H1 (cell line): ENCODE measurements around the gene PDE9A. TPM values are rescaled to one million over a fixed set of nuclear protein-coding genes. Genes with fewer than 3 reads are reported as not detected.

ENCODE experiments used
- CTCF ChIA-PET: fragments of 300-600 bp; sonication (Branson Sonifier 250); formaldehyde crosslinking; loops from one replicate; lab custom pipeline; 2021; ENCODE audit not compliant: partially characterized antibody; lab: Charles Lee
- POLR2A ChIA-PET: fragments of 300-600 bp; sonication (Branson Sonifier 250); formaldehyde crosslinking; loops from one replicate; lab custom pipeline; 2021; ENCODE audit warnings: inconsistent platforms; ENCODE audit not compliant: partially characterized antibody; lab: Charles Lee
- DNase-seq, 2 experiments: peaks; one replicate each; pipeline versions ENCODE4 v3.0.0 to v3.0.0-alpha.2; 2010 to 2022; ENCODE audit warnings: low spot score in 2 of 2, low read depth in 1 of 2, mixed read lengths in 1 of 2
- FAIRE-seq: peaks from 2 replicates; lab custom pipeline; 2011; peaks lifted over from hg19 to GRCh38; lab: Jason Lieb, UNC
- H2AFZ ChIP-seq: 2 replicates; pipeline ENCODE4 v1.8.1; 2012; ENCODE audit warnings: low read length, inconsistent platforms
- H2AK5ac ChIP-seq: 2 replicates; pipeline ENCODE4 v1.6.1; 2013; ENCODE audit warnings: low read depth, low read length
- H2BK120ac ChIP-seq: replicated peaks from 2 replicates; pipeline ENCODE3; 2013; ENCODE audit warnings: low read depth, low read length, inconsistent platforms
- H2BK12ac ChIP-seq: 2 replicates; pipeline ENCODE4 v1.6.1; 2013; ENCODE audit warnings: low read depth, low read length
- H2BK15ac ChIP-seq: 2 replicates; pipeline ENCODE4 v1.6.1; 2013; ENCODE audit warnings: low read length
- H2BK20ac ChIP-seq: 2 replicates; pipeline ENCODE4 v1.6.1; 2013; ENCODE audit warnings: low read length
- H2BK5ac ChIP-seq: 2 replicates; pipeline ENCODE4 v1.6.1; 2013; ENCODE audit warnings: low read depth, low read length
- H3K14ac ChIP-seq: 2 replicates; pipeline ENCODE4 v1.6.1; 2013; ENCODE audit warnings: inconsistent platforms; ENCODE audit not compliant: insufficient read length
- H3K18ac ChIP-seq: 2 replicates; pipeline ENCODE4 v1.6.1; 2013; ENCODE audit warnings: low read length; ENCODE audit errors: extremely low read depth
- H3K23ac ChIP-seq: 2 replicates; pipeline ENCODE4 v1.6.1; 2013; ENCODE audit warnings: inconsistent platforms; ENCODE audit not compliant: insufficient read length
- H3K23me2 ChIP-seq: 2 replicates; pipeline ENCODE4 v1.6.1; 2013; ENCODE audit warnings: low read depth, low read length
- H3K27ac ChIP-seq: 2 replicates; pipeline ENCODE4 v1.6.1; 2011; ENCODE audit warnings: low read depth, low read length, inconsistent platforms
- H3K27me3 ChIP-seq, 4 experiments: replicated peaks in 1 of 4; 1 replicate in 1 of 4; 2 replicates in 3 of 4; pipeline versions ENCODE4 v1.6.1 to v1.8.1; 2011 to 2013; ENCODE audit warnings: low read length in 3 of 4, mild to moderate bottlenecking in 3 of 4, inconsistent platforms in 2 of 4, mixed read lengths in 2 of 4, moderate library complexity in 1 of 4; ENCODE audit not compliant: control insufficient read depth in 3 of 4, insufficient read depth in 3 of 4; ENCODE audit errors: extremely low read depth in 1 of 4
- H3K36me3 ChIP-seq, 4 experiments: 2 replicates each; pipeline versions ENCODE4 v1.6.1 to v1.8.1; 2011 to 2013; ENCODE audit warnings: mild to moderate bottlenecking in 4 of 4, low read length in 3 of 4, moderate library complexity in 2 of 4, control low read depth in 1 of 4, inconsistent platforms in 1 of 4; ENCODE audit not compliant: insufficient read depth in 4 of 4, control insufficient read depth in 2 of 4
- H3K4ac ChIP-seq: replicated peaks from 2 replicates; pipeline ENCODE3; 2013; ENCODE audit warnings: low read length, low read depth, mixed read lengths, inconsistent platforms; ENCODE audit not compliant: insufficient read length
- H3K4me1 ChIP-seq, 4 experiments: replicated peaks in 1 of 4; 1 replicate in 1 of 4; 2 replicates in 3 of 4; pipeline versions ENCODE4 v1.6.1 to v1.8.1; 2011 to 2013; ENCODE audit warnings: low read length in 3 of 4, inconsistent platforms in 2 of 4, mixed read lengths in 1 of 4; ENCODE audit not compliant: insufficient read depth in 4 of 4, control insufficient read depth in 3 of 4
- H3K4me2 ChIP-seq, 2 experiments: 2 replicates each; pipeline versions ENCODE4 v1.6.1 to v1.8.1; 2011 to 2013; ENCODE audit warnings: low read depth in 2 of 2, low read length in 2 of 2, control low read depth in 1 of 2, inconsistent platforms in 1 of 2, mild to moderate bottlenecking in 1 of 2; ENCODE audit not compliant: insufficient read depth in 1 of 2
- H3K4me3 ChIP-seq, 4 experiments: fragments of 200-600, 300-600 bp in 1 of 4; sonication (generic), shearing (Covaris generic), sonication (Bioruptor Twin) in 1 of 4; 2 replicates each; pipeline versions ENCODE4 v1.5.1 to v1.8.1; 2011 to 2016; ENCODE audit warnings: low read length in 4 of 4, low read depth in 3 of 4, control low read depth in 2 of 4, inconsistent platforms in 2 of 4, mild to moderate bottlenecking in 2 of 4, mixed read lengths in 1 of 4, moderate library complexity in 1 of 4; ENCODE audit not compliant: insufficient read depth in 2 of 4; ENCODE audit errors: extremely low read depth in 1 of 4
- H3K56ac ChIP-seq: replicated peaks from 2 replicates; pipeline ENCODE3; 2013; ENCODE audit warnings: low read depth, mild to moderate bottlenecking, mixed read lengths, low read length, inconsistent platforms; ENCODE audit not compliant: insufficient read length
- H3K79me1 ChIP-seq: 2 replicates; pipeline ENCODE4 v1.6.1; 2013; ENCODE audit warnings: low read depth, low read length, control low read depth
- H3K79me2 ChIP-seq, 2 experiments: 2 replicates each; pipeline versions ENCODE4 v1.6.1 to v1.8.1; 2012 to 2013; ENCODE audit warnings: low read length in 2 of 2, mild to moderate bottlenecking in 2 of 2, inconsistent platforms in 1 of 2; ENCODE audit not compliant: insufficient read depth in 2 of 2, control insufficient read depth in 1 of 2
- H3K9ac ChIP-seq, 4 experiments: replicated peaks in 1 of 4; 1 replicate in 1 of 4; 2 replicates in 3 of 4; pipeline versions ENCODE4 v1.6.1 to v1.8.1; 2011 to 2013; ENCODE audit warnings: low read depth in 3 of 4, low read length in 3 of 4, control low read depth in 2 of 4, mild to moderate bottlenecking in 2 of 4, moderate library complexity in 2 of 4, inconsistent platforms in 1 of 4; ENCODE audit errors: extremely low read depth in 1 of 4
- H3K9me3 ChIP-seq, 2 experiments: 2 replicates each; pipeline versions ENCODE4 v1.6.1 to v1.8.1; 2012 to 2013; ENCODE audit warnings: mild to moderate bottlenecking in 2 of 2, moderate library complexity in 2 of 2, control low read depth in 1 of 2, inconsistent platforms in 1 of 2, low read depth in 1 of 2, low read length in 1 of 2, mixed read lengths in 1 of 2; ENCODE audit not compliant: insufficient read depth in 2 of 2
- H4K20me1 ChIP-seq, 2 experiments: replicated peaks in 1 of 2; 2 replicates each; pipeline versions ENCODE3 to v1.8.1; 2011 to 2013; ENCODE audit warnings: inconsistent platforms in 2 of 2, low read length in 2 of 2, mild to moderate bottlenecking in 1 of 2; ENCODE audit not compliant: insufficient read depth in 2 of 2, control insufficient read depth in 1 of 2
- H4K5ac ChIP-seq: 2 replicates; pipeline ENCODE4 v1.6.1; 2013; ENCODE audit warnings: low read length, low read depth, mixed read lengths, inconsistent platforms; ENCODE audit not compliant: insufficient read length
- H4K8ac ChIP-seq: 2 replicates; pipeline ENCODE4 v1.8.0; 2013; ENCODE audit warnings: mild to moderate bottlenecking, moderate library complexity, low read length, inconsistent platforms; ENCODE audit not compliant: insufficient read depth; ENCODE audit errors: extremely low read depth
- H4K91ac ChIP-seq: replicated peaks from 2 replicates; pipeline ENCODE3; 2013; ENCODE audit warnings: low read length, mixed read lengths, inconsistent platforms; ENCODE audit not compliant: insufficient read length
- CHD2 ChIP-seq: IDR thresholded peaks from 2 replicates; pipeline ENCODE4 v1.6.1; 2012; ENCODE audit warnings: low read length, improper control_type of control experiment
- GABPA ChIP-seq: IDR thresholded peaks from 2 replicates; pipeline ENCODE4 v1.6.1; 2011; ENCODE audit warnings: mild to moderate bottlenecking, low read length, moderate library complexity, borderline replicate concordance; ENCODE audit not compliant: insufficient read depth
- POU5F1 ChIP-seq: IDR thresholded peaks from 2 replicates; pipeline ENCODE4 v1.6.1; 2011; ENCODE audit warnings: low read depth, mild to moderate bottlenecking, low read length, moderate library complexity
- RAD21 ChIP-seq, 2 experiments: IDR thresholded peaks in 1 of 2; conservative IDR thresholded peaks in 1 of 2; 2 replicates each; pipeline ENCODE4 v1.6.1; 2011; ENCODE audit warnings: low read depth in 2 of 2, low read length in 2 of 2, improper control_type of control experiment in 1 of 2, inconsistent platforms in 1 of 2, mild to moderate bottlenecking in 1 of 2, moderate library complexity in 1 of 2
- USF2 ChIP-seq: IDR thresholded peaks from 2 replicates; pipeline ENCODE4 v1.6.1; 2011; ENCODE audit warnings: low read length, improper control_type of control experiment
- WGBS, 2 experiments: shearing (Covaris generic) in 1 of 2; methylation state at CpG; one replicate each; pipeline versions ENCODE4 v1.1.6 to v1.1.7; 2013 to 2015; ENCODE audit warnings: low lambda C conversion rate in 2 of 2, mixed read lengths in 2 of 2, inconsistent platforms in 1 of 2, low coverage in 1 of 2, missing lambda C conversion rate in 1 of 2; ENCODE audit not compliant: insufficient replicate concordance in 2 of 2, insufficient coverage in 1 of 2, insufficient read length in 1 of 2; ENCODE audit errors: extremely low coverage in 1 of 2, missing lambda C conversion rate in 1 of 2; 5-methylcytosine and 5-hydroxymethylcytosine counted together
- polyA plus RNA-seq, 7 experiments: library from polyadenylated mRNA; depleted of rRNA in 3 of 7; stranded (reverse) in 5 of 7; unstranded in 2 of 7; fragments of >200 nt in 5 of 7; fragments of 200-250 nt in 2 of 7; gene quantifications; 1 replicate in 5 of 7; 2 replicates in 1 of 7; 4 replicates in 1 of 7; pipeline versions ENCODE4 v1.2.1 to v1.2.3, GENCODE V29; 2011 to 2013; ENCODE audit warnings: missing spikeins in 2 of 7, mixed read lengths in 2 of 7
- total RNA-seq: library from RNA; stranded (reverse); fragmentation: NEBNext Ultra II Directional; extraction: Animal tissue kit (Norgen Biotek cat#: 25700); gene quantifications from 2 replicates; pipeline ENCODE4 v1.2.1, GENCODE V29; 2021

The PDE9A gene
- total and polyA plus RNA-seq, 2 of the 8 experiments (the other 6 are each of a cell fraction or from before 2014, with no cell fraction given) = 39.2 to 45.9 TPM

DNA sequence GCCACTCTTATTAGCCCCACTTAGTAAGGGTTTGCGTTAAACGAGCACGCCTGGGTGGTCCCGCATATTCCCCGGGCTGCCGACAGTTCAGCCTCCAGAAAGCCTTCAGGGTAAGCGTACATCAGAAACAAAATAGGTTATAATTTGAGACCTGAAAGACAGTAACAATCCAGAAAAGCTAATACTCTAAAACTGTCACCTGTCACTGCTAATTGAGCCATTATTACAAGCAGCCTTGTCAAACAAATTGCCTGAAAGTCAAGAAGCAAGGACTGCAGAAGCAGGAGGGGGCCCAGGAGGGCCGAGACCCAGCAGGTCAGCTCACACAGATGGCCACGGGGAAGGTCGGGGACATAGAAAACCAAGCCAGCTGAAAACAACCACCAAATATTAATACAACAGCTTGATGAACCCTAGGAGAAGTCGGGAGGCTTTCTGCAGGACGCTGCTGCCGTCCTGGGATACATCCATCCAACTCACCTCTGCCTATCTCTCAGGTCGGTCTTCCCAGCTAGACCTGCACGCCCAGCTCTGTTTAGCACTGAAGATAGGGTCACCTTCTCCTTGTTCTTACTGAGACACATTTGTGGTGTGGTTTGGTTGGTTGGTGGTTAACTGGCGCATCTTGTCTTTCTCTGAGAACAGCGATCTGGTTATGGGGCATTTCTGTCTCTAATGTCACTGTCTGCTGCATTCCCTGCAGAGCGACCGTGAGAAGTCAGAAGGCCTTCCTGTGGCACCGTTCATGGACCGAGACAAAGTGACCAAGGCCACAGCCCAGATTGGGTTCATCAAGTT lies 115.1 kb downstream of the PDE9A start:
- Histone ChIP-seq H3K4ac (no peak overlapping the region), H3K4me1 (no peaks in the 10 kb centered on the region), H2AFZ (no peak overlapping the region), H2BK20ac (no peak overlapping the region), H3K36me3 (peaks cover 26 to 57% (median 51%) of the 10 kb centered on the region in 4 experiments; a peak in 7 of 8 replicates), H3K23ac (no peak overlapping the region), H2BK120ac (no peak overlapping the region), H3K18ac (no peak overlapping the region), H4K5ac (no peak overlapping the region), H3K23me2 (peaks cover 4% of the 10 kb centered on the region; the same call in 1 of the 2 replicates), H3K14ac (no peak overlapping the region), H3K79me1 (0 out of 2 replicates have a peak, but pooled peaks cover 4% of the 10 kb centered on the region), H2BK5ac (no peak overlapping the region; the same call in 1 of the 2 replicates), H3K4me2 (no peak overlapping the region), H4K20me1 (peaks cover 0 to 7% of the 10 kb centered on the region in 2 experiments), H3K9me3 (no peaks in the 10 kb centered on the region), H3K79me2 (no peaks in the 10 kb centered on the region), H3K56ac (no peak overlapping the region), H4K91ac (no peak overlapping the region), H2AK5ac (no peak overlapping the region), H3K27me3 (no peaks in the 10 kb centered on the region), H3K9ac (no peak overlapping the region), H3K4me3 (no peak overlapping the region), H4K8ac (no peak overlapping the region), H3K27ac (no peak overlapping the region), H2BK15ac (no peak overlapping the region), H2BK12ac (no peak overlapping the region)
- ChIA-PET POLR2A (interaction anchor here (1.8 kb wide), 1 partner anchor 13 kb away, joined by 5 read pairs; no protein-coding TSS in a partner anchor), CTCF (no interaction called here)
- FAIRE-seq = no peak
- no peak for DNase-seq
- 90% methylated on average over 21 of the region's 21 CpGs; no CpG with 5 or more reads in 1 of the 2 experiments for WGBS, 2 experiments
- TF ChIP-seq RAD21 (IDR thresholded peaks at IDR 0.05 in 1 of 2, conservative IDR thresholded peaks at IDR 0.05 in 1 of 2; ENCODE audit: low read depth in 2 of 2, low read length in 2 of 2) = no peak
- TF ChIP-seq USF2 = no peak
- TF ChIP-seq CHD2 = no peak
- no peak for TF ChIP-seq GABPA
- TF ChIP-seq POU5F1 = no peak
